22Rv1 (cell line): Measurements from ENCODE around the gene AKAP6.

Experiments used
- H3K27ac ChIP-seq: fragments of 450-650 bp; 2 replicates; pipeline ENCODE4 v1.5.1; 2017
- CTCF ChIP-seq: fragments of 450-650 bp; IDR thresholded peaks from 2 replicates; pipeline ENCODE4 v1.5.1; 2017; ENCODE audit warnings: mild to moderate bottlenecking
- ZFX ChIP-seq: fragments of 450-650 bp; IDR thresholded peaks from 2 replicates; pipeline ENCODE4 v1.6.1; 2017; ENCODE audit warnings: antibody characterized with exemption, borderline replicate concordance

Gene AKAP6

GRCh38 chr14:32761381-32761968, 432.4 kb downstream of the AKAP6 start:
- TF ChIP-seq ZFX (no peak), CTCF (no peak)
- no peak overlapping the region for H3K27ac ChIP-seq

GRCh38 chr14:32762886-32763285, 433.8 kb downstream of the AKAP6 start:
- no peak for TF ChIP-seq CTCF
- no peak for TF ChIP-seq ZFX
- no peak overlapping the region for H3K27ac ChIP-seq

GRCh38 chr14:32763673-32764072, 434.6 kb downstream of the AKAP6 start:
- no peak overlapping the region for H3K27ac ChIP-seq

GRCh38 chr14:32764131-32764530, 435.0 kb downstream of the AKAP6 start:
- no peak for TF ChIP-seq ZFX
- no peak for TF ChIP-seq CTCF
- H3K27ac ChIP-seq: no peak overlapping the region

More at GRCh38 chr14:32763673-32764072, 434.6 kb downstream of the AKAP6 start:
- no peak for TF ChIP-seq ZFX
- no peak for TF ChIP-seq CTCF

- H3K27ac ChIP-seq: no peak overlapping the region
- TF ChIP-seq ZFX: no peak
- no peak for TF ChIP-seq CTCF
These were observed 441.3 kb downstream of the AKAP6 start for GRCh38 chr14:32770422-32770821.

GRCh38 chr14:32774214-32774613, 445.1 kb downstream of the AKAP6 start:
- H3K27ac ChIP-seq: no peak overlapping the region
- no peak for TF ChIP-seq ZFX
- TF ChIP-seq CTCF: no peak

- H3K27ac ChIP-seq: no peak overlapping the region
- TF ChIP-seq ZFX (no peak), CTCF (no peak)
These were observed 450.7 kb downstream of the AKAP6 start for GRCh38 chr14:32779840-32780239.
